Measurements from ENCODE around the gene IFI16.
"Not testable (repeated sequence)": the region's sequence is repeated elsewhere in the genome, so short reads cannot be mapped to it uniquely, and the experiment has no call there.

Gene IFI16

GRCh38 chr1:159040206-159040605, 30.5 kb downstream of the IFI16 start:
- Histone ChIP-seq H3K9me3 (ENCODE audit: control insufficient read depth, low read length) (no peaks in the 10 kb centered on the region), H3K9ac (ENCODE audit: low read length) (no peak overlapping the region), H3K4me1 (ENCODE audit: control insufficient read depth, insufficient read depth, low read length) (no peaks in the 10 kb centered on the region), H3K36me3 (ENCODE audit: control insufficient read depth, insufficient read depth, low read length) (no peaks in the 10 kb centered on the region), H3K4me3 (ENCODE audit: low read length) (no peak overlapping the region), H3K27me3 (ENCODE audit: control insufficient read depth, insufficient read depth, low read length) (no peaks in the 10 kb centered on the region)

- no peaks in the 10 kb centered on the region for H3K9me3 ChIP-seq (ENCODE audit: control insufficient read depth, low read length)
- no peak overlapping the region for H3K9ac ChIP-seq (ENCODE audit: low read length)
- H3K27me3 ChIP-seq (ENCODE audit: control insufficient read depth, insufficient read depth, low read length), result no peaks in the 10 kb centered on the region
- no peaks in the 10 kb centered on the region for H3K4me1 ChIP-seq (ENCODE audit: control insufficient read depth, insufficient read depth, low read length)
- H3K4me3 ChIP-seq (ENCODE audit: low read length), result no peak overlapping the region
- H3K36me3 ChIP-seq (ENCODE audit: control insufficient read depth, insufficient read depth, low read length), result no peaks in the 10 kb centered on the region
Observed at GRCh38 chr1:159040893-159041724, 31.4 kb downstream of the IFI16 start.

GRCh38 chr1:159046486-159046885, 36.8 kb downstream of the IFI16 start:
- H3K4me1 ChIP-seq (ENCODE audit: control insufficient read depth, insufficient read depth, low read length); H3K4me3 ChIP-seq (ENCODE audit: low read length); H3K27me3 ChIP-seq (ENCODE audit: control insufficient read depth, insufficient read depth, low read length); H3K36me3 ChIP-seq (ENCODE audit: control insufficient read depth, insufficient read depth, low read length); H3K9me3 ChIP-seq (ENCODE audit: control insufficient read depth, low read length); H3K9ac ChIP-seq (ENCODE audit: low read length): not testable (repeated sequence)

DNA sequence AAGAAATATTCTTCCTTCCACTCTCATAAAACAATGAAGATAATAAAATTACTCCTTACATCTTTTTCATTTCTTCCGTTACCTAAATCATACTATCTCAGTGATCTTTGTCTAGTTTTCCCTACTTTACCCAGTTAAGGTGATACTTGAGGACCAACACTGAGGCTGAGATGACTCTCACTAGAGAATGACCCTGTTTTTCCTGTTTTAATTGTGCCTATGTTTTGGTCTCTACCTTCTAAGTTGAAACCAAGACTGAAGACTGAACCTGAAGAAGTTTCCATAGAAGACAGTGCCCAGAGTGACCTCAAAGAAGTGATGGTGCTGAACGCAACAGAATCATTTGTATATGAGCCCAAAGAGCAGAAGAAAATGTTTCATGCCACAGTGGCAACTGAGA, 41.7 kb downstream of the IFI16 start:
- Histone ChIP-seq H3K4me1 (ENCODE audit: control insufficient read depth, insufficient read depth, low read length) (peaks cover 10% of the 10 kb centered on the region), H3K9ac (ENCODE audit: low read length) (no peak overlapping the region), H3K36me3 (ENCODE audit: control insufficient read depth, insufficient read depth, low read length) (no peaks in the 10 kb centered on the region), H3K4me3 (ENCODE audit: low read length) (no peak overlapping the region), H3K27me3 (ENCODE audit: control insufficient read depth, insufficient read depth, low read length) (no peaks in the 10 kb centered on the region), H3K9me3 (ENCODE audit: control insufficient read depth, low read length) (no peaks in the 10 kb centered on the region)

DNA sequence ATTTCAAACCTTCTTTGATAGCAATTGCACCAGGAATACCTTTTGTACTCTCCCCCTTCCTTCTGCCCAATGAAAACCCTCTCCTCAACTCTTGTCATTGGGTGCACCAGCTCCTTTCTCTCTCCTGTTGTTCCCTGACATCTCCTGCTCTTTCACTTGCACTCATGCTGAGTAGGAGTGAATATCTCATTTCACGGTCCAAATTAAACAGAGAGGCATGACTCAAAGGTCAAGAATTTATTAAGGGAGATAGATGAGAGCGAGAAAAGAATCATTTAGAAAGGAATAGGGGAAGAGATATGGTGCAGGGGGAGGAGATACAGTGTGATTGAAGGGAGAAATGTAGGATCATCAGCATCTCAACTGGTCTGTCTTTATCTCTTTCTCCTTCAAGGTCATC, 44.7 kb downstream of the IFI16 start:
- no peak overlapping the region for H3K4me3 ChIP-seq (ENCODE audit: low read length)
- no peak overlapping the region for H3K9ac ChIP-seq (ENCODE audit: low read length)
- no peaks in the 10 kb centered on the region for H3K36me3 ChIP-seq (ENCODE audit: control insufficient read depth, insufficient read depth, low read length)

DNA sequence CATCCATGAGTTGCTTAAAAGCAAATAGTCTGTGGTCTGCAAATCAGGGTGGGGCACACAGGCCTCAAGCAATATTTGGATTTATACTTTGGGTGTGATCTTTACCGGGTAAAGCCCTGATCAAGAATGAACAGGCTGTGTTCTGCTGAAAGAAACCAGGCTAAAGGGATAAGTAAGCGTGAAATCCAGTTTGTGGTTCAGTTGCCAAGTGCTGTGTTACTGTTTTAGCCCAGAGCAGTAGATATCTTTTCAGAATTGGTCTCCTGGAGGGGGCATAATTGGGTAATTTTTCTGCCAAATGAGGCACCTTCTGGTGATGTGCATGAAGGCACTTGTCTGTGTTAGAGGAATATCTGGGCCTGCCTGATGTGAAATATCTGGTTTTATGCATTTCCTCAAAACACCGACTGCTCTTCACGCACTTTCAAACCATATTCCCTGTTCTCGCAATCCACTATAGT, 45.5 kb downstream of the IFI16 start:
- no peak overlapping the region for H3K9ac ChIP-seq (ENCODE audit: low read length)
- peaks cover 10% of the 10 kb centered on the region for H3K4me1 ChIP-seq (ENCODE audit: control insufficient read depth, insufficient read depth, low read length)
- H3K9me3 ChIP-seq (ENCODE audit: control insufficient read depth, low read length), result no peaks in the 10 kb centered on the region
- H3K27me3 ChIP-seq (ENCODE audit: control insufficient read depth, insufficient read depth, low read length), result no peaks in the 10 kb centered on the region
- no peaks in the 10 kb centered on the region for H3K36me3 ChIP-seq (ENCODE audit: control insufficient read depth, insufficient read depth, low read length)
- H3K4me3 ChIP-seq (ENCODE audit: low read length), result no peak overlapping the region

More for the DNA sequence above, 44.7 kb downstream of the IFI16 start:
- Histone ChIP-seq H3K27me3 (ENCODE audit: control insufficient read depth, insufficient read depth, low read length) (no peaks in the 10 kb centered on the region), H3K4me1 (ENCODE audit: control insufficient read depth, insufficient read depth, low read length) (peaks cover 10% of the 10 kb centered on the region), H3K9me3 (ENCODE audit: control insufficient read depth, low read length) (no peaks in the 10 kb centered on the region)

GRCh38 chr1:159056069-159056698, 46.5 kb downstream of the IFI16 start:
- peaks cover 10% of the 10 kb centered on the region for H3K4me1 ChIP-seq (ENCODE audit: control insufficient read depth, insufficient read depth, low read length)
- H3K27me3 ChIP-seq (ENCODE audit: control insufficient read depth, insufficient read depth, low read length), result no peaks in the 10 kb centered on the region
- H3K36me3 ChIP-seq (ENCODE audit: control insufficient read depth, insufficient read depth, low read length), result no peaks in the 10 kb centered on the region

GRCh38 chr1:159058751-159059150, 49.0 kb downstream of the IFI16 start:
- H3K4me3 ChIP-seq (ENCODE audit: low read length), result no peak overlapping the region
- no peaks in the 10 kb centered on the region for H3K36me3 ChIP-seq (ENCODE audit: control insufficient read depth, insufficient read depth, low read length)
- no peaks in the 10 kb centered on the region for H3K27me3 ChIP-seq (ENCODE audit: control insufficient read depth, insufficient read depth, low read length)
- peaks cover 9% of the 10 kb centered on the region for H3K4me1 ChIP-seq (ENCODE audit: control insufficient read depth, insufficient read depth, low read length)
- H3K9me3 ChIP-seq (ENCODE audit: control insufficient read depth, low read length), result no peaks in the 10 kb centered on the region
- no peak overlapping the region for H3K9ac ChIP-seq (ENCODE audit: low read length)

More at GRCh38 chr1:159056069-159056698, 46.5 kb downstream of the IFI16 start:
- Histone ChIP-seq H3K4me3 (ENCODE audit: low read length) (no peak overlapping the region), H3K9ac (ENCODE audit: low read length) (no peak overlapping the region), H3K9me3 (ENCODE audit: control insufficient read depth, low read length) (no peaks in the 10 kb centered on the region)

- H3K27me3 ChIP-seq (ENCODE audit: control insufficient read depth, insufficient read depth, low read length), result no peaks in the 10 kb centered on the region
- H3K4me3 ChIP-seq (ENCODE audit: low read length), result no peak overlapping the region
- no peak overlapping the region for H3K9ac ChIP-seq (ENCODE audit: low read length)
- H3K36me3 ChIP-seq (ENCODE audit: control insufficient read depth, insufficient read depth, low read length), result no peaks in the 10 kb centered on the region
- H3K4me1 ChIP-seq (ENCODE audit: control insufficient read depth, insufficient read depth, low read length), result peaks cover 8% of the 10 kb centered on the region
- H3K9me3 ChIP-seq (ENCODE audit: control insufficient read depth, low read length), result no peaks in the 10 kb centered on the region
Observed at GRCh38 chr1:159065106-159065505, 55.4 kb downstream of the IFI16 start.

DNA sequence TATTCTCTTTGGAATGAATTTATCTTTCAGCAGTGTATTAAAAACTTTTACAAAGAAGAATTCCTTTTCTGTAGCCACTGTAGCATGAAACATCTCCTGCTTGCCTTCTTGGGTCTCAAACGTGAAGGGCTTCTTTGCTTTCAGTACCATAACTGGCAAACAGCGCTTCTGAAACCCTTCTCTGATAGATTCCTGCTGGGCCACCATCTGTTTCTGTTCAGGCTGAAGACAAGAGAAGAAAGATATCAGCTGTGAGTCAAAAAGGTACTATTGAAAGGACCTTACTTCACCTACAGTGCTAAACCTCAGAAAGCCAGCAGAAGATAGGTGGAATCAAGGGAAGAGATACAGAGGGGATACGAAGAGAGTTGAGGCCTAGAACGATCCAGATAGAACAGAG, 56.4 kb downstream of the IFI16 start:
- no peaks in the 10 kb centered on the region for H3K36me3 ChIP-seq (ENCODE audit: control insufficient read depth, insufficient read depth, low read length)
- H3K27me3 ChIP-seq (ENCODE audit: control insufficient read depth, insufficient read depth, low read length), result no peaks in the 10 kb centered on the region
- no peaks in the 10 kb centered on the region for H3K9me3 ChIP-seq (ENCODE audit: control insufficient read depth, low read length)
- H3K9ac ChIP-seq (ENCODE audit: low read length), result no peak overlapping the region
- H3K4me1 ChIP-seq (ENCODE audit: control insufficient read depth, insufficient read depth, low read length), result peaks cover 8% of the 10 kb centered on the region
- H3K4me3 ChIP-seq (ENCODE audit: low read length), result no peak overlapping the region

DNA sequence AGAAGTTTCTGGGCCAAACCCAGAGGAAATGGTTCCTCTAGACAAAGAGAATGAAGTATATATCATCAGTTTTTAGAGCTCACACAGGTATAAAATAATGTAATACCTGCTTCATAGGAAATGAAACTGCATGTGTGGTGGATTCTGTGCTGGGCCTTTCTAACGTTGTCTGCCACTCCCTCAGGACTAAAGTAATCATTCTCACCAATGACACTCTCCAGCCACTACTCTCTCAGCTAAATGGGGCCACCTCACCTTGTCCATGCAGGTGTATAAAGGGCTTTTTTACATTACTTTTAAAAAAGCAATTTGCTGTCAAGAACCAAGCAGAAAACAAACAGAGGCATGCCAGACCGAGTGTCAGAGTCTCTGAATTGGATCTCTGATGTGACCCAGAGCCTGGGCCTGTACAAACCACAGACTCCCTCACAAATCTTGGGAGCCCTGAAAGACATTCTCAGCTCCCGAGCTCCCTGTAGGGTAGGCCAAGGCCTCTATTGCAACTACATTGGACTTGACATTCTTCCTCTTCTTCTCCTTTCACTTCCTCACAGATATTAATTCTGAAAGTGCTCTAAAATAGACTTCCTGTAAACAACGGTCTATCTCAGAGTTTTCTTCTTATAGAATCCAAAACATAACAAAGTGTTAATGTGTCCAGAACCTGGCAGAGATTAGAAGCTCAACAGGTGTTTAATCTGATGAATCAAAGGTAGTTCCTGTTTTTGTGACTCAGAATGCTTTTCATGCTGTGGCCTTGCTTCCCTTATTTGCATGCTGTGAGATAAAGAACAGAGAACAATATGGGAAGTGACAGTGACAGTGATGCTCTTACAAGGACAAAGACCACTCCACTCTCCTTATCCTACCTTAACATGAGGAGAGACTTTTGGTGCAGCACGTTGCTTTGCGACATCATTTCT, 58.3 kb downstream of the IFI16 start:
- Histone ChIP-seq H3K36me3 (ENCODE audit: control insufficient read depth, insufficient read depth, low read length) (no peaks in the 10 kb centered on the region), H3K4me3 (ENCODE audit: low read length) (no peak overlapping the region), H3K9me3 (ENCODE audit: control insufficient read depth, low read length) (no peaks in the 10 kb centered on the region), H3K27me3 (ENCODE audit: control insufficient read depth, insufficient read depth, low read length) (no peaks in the 10 kb centered on the region), H3K4me1 (ENCODE audit: control insufficient read depth, insufficient read depth, low read length) (peaks cover 8% of the 10 kb centered on the region), H3K9ac (ENCODE audit: low read length) (no peak overlapping the region)

GRCh38 chr1:159068886-159069285, 59.2 kb downstream of the IFI16 start:
- H3K9ac ChIP-seq (ENCODE audit: low read length), result no peak overlapping the region
- no peaks in the 10 kb centered on the region for H3K36me3 ChIP-seq (ENCODE audit: control insufficient read depth, insufficient read depth, low read length)
- H3K9me3 ChIP-seq (ENCODE audit: control insufficient read depth, low read length), result no peaks in the 10 kb centered on the region
- H3K4me3 ChIP-seq (ENCODE audit: low read length), result no peak overlapping the region
- H3K27me3 ChIP-seq (ENCODE audit: control insufficient read depth, insufficient read depth, low read length), result no peaks in the 10 kb centered on the region
- H3K4me1 ChIP-seq (ENCODE audit: control insufficient read depth, insufficient read depth, low read length), result peaks cover 8% of the 10 kb centered on the region

Measured in mucosa of stomach (tissue), 1 donor.